H4 (cell line): ENCODE measurements around the gene PPP4R2. TPM values are rescaled to one million over a fixed set of nuclear protein-coding genes. Genes with fewer than 3 reads are reported as not detected.
A peak's percentile ranks its signal among the peaks of the same experiment; 100 is the strongest.

Source experiments
- DNase-seq: peaks from one replicate; pipeline ENCODE4 v3.0.0-alpha.2; 2015; ENCODE audit warnings: low spot score
- total RNA-seq: library from RNA; depleted of rRNA; stranded (reverse); fragments of >200 nt; shearing (Covaris generic); gene quantifications from 2 replicates; pipeline ENCODE4 v1.2.3, GENCODE V29; 2014

The PPP4R2 gene
- total RNA-seq, 1 experiment from 2014 or later: 30.0 TPM

DNA sequence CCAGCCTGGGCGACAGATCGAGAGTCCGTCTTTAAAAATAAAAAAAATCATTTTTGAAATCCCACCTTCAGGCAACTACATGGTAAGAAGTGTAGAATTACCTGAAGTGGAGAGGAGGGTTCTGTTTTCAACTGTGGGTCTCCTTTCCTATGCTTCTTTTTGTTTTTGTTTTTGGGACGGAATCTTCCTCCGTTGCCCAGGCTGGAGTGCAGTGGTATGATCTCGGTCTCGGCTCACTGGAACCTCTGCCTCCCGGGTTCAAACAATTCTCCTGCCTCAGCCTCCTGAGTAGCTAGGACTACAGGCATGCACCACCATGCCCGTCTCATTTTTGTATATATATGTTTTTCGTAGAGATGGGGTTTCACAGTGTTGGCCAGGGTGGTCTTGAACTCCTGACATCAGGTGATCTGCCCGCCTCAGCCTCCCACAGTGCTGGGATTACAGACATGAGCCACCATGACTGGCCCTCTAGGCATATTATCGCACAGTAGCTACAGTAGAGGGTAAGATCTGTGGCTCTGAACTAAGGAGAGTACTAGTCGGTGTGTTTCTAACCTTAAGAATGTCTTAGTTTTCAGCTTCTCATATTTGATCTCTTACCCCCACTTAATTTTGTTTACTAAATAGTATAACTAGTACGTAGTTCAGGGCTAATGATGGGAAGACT is 73.3 kb downstream of the PPP4R2 start:
- DNase-seq: no peak

DNA sequence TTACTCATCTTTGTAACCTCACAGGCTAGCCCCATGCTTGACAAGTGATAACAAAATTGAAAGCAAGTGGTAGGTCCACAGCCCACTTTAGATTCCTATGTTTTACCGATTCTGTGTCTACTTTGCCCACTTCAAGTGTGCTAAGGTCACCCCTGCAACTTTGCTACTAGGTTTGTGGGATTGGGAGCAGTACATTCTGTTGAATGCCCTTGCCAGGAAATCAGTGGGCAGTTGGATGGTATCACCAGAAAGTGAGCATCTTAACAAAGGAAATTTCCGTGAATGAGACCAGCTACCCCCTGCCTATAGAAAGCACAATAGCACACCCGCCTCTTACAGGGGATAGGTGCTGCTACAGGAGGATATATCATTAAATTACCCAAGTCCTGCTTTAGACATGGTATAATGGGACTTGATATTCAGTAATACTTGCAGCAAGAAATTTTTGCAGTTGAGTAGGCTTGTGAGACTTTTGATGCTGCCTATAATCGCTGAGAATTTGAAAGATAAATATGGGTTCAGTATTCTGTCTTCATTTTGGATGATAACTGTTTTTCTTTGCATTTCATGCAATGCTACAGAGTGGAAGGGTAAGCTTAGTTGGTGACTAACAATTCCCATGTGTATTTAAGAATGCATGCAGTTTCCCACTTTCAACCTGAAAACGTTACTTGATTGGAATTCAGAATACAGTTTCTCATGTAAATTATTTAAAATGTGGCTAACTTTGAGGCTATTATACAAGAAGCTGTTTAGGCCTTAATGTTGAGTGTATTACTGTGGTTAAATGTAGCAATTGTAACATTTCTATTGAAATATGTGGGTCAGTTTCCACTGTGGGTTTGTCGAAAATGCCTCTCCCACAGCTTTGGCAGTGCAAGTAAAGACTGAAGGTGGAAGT is 74.3 kb downstream of the PPP4R2 start:
- peak; percentile 50 for DNase-seq

DNA sequence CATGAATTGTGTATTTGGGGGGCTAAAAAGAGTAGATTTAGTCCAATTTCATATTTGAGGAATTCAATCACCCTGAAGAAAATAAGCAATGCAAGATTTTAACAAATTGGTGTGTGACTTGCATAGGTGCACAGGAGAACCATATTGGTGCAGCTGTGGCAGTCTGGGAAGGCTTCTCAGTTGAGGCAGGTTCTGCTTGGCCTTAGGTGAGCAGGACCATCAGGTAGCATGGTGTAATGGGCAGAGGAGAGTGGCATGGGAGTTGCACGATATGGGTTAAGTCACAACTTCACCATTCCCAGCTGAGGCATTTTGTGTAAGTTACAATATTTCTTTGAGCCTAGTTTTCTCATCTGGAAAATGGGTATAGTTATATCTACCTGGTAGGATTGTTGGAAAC is 75.3 kb downstream of the PPP4R2 start:
- DNase-seq: no peak

DNA sequence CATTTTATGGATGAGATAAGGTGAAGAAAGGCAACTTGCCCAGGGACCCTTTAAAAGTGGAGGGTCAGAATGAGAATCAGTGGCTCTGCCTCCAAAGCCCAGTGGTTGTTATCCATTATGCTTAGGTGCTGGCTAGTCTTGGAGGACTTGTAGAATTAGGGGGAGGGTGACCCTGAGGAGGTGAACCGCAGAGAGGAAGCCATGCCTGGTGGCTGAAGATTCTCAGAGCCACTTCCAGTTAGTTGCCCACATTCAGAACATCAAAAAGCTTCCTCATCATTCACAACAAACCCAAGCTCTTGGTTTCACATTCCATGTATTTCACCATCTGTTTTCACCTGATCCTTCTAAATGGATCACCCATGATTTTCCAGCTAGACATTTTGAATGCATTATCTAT is 76.0 kb downstream of the PPP4R2 start:
- no peak for DNase-seq

DNA sequence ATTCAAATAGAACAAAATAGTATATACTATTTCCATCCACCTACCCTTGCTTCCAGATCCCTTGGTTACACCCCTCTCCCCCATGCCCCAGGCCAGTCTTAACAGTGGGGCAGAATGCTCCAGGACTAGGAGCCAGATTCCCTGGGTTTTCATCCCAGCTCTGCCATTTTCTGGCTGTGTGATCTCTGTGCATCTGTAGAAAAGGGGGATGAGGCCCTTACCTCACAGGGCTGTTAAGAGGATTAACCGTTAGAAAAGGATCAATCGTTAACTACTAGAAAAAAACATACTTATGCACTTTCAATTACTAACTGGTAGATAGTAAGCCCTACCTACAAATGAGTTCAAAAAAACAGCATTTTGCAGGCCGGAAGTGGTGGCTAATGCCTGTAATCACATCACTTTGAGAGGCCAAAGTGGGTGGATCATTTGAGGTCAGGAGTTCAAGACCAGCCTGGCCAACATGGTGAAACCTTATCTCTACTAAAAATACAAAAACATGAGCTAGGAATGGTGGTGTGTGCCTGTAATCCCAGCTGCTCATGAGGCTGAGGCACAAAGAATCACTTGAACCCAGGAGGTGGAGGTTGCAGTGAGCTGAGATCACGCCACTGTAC is 76.6 kb downstream of the PPP4R2 start:
- DNase-seq: no peak

DNA sequence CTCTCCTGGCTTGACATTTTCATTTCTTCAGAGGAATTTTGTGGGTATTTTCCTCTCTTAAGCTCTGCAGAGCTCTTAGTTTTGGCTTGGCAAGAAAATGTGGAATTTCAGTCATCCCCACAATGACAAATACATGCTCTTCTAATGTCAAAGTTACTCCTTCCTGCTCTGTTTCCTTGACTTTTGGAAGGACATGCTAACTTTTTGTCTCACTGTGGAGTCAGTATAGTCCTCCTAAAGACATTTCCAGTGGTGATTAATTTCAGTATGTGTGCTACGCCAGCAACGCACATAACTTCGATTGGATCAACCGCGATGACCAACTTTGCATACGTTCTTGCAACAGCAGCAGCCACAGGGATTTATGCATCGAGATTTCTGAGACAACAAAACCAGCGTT is 78.2 kb downstream of the PPP4R2 start:
- no peak for DNase-seq

DNA sequence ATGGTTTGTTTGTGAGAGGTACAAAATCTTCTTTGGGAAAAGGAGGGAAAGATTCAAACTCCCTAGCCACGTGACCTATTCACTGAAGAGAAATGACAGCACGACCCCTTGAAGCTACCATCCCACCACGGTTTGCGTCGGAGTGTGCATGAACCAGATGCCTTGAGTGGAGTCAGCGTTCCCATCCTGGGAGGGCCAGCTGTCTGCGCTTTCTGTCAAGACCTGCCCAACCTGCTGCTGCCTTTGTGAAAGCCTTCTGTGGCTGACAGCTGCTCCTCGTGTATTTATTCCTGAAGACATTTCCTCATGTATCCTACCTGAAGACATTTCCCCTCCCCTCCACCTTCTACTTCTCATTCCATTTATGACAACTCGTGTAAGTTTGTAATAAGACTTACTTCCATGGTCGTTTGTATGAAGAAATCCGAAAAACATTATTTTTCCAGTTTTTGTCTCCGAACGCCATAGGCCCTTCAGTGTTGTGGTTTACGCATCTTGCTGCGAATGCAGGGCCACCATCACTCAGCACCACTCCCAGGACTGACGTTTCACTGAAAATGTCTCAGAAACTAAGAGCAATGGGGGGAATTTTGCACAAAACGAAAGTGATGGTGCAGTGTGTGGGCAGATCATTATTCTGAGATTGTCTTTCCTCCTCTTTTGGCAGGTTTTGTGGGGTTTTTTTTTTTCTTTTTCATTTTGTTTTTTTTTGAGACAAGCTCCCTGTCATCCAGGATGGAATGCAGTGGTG is 83.8 kb downstream of the PPP4R2 start:
- DNase-seq: no peak

DNA sequence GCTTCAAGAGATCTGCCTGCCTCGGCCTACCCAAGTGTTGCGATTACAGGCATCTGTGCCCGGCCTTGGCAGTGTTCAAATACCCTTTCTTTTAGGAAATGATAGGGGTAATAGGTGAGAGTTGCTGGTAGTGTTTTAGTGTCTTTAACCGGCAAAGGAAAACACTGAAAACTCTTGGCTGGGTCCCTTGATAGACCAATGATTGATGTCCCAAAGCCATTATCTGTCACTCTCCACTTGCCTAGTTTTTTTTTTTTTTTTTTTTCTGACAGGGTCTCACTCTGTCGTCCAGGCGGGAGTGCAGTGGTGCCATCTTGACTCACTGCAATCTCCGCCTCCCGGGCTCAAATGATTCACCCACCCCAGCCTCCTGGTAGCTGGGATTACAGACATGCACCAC is 84.5 kb downstream of the PPP4R2 start:
- DNase-seq: no peak

DNA sequence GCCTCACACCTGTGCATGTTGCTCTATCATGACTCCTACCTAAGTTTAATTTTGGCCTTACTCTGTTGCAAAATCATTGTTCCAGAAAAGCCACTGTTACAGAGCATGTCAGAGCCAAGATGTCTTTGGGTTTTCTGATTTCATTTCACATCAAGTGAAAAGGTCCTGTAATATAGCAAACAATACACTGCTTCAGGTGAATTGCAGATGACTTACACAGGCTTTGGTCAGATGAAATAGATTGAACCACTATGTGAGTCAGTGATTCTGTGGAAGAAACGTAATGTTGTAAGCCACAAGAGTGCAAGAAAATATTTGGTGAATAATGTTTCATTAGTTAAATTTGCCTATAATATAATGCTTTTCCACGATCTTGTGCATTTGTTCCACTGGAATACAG is 87.6 kb downstream of the PPP4R2 start:
- no peak for DNase-seq

DNA sequence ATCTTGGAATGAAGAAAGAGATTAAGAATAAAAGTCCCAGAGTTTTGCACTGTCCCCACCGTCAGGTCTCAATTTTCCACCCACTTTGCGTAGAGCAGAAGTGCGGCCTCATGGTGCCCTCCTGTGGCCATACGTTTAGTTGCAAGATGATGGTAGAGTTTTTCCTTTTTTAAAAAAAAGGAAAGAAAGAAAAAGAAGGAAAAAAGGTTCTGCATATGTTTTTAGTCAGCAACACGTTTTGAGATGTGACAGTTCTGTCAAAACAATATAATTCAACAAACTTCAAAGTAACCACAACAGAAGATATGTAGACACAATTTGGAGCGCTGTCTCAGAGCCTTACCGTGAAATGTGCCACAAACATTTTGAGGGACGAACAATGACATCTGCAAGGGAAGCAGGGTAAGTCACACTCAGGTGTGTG is 89.5 kb downstream of the PPP4R2 start:
- DNase-seq: peak; percentile 13

DNA sequence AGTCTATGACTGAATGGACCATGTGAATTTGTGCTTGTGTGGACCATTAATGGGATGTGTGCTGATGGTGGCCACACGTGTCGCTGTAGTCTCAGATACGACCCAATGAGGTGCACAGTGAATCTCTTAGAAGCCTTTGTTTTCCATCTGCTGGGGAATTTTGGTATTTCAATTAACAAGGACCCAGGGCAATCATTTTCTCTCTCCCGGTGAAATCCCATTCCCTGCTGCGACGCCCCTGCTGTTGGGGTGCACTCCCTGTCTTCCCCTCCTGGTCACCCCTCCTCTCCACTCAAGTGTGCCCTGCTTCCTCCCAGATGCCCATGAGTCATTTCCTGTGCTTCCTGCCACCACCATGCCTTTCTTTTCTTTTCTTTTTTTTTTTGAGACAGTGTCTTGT is 97.5 kb downstream of the PPP4R2 start:
- peak; percentile 60 for DNase-seq

DNA sequence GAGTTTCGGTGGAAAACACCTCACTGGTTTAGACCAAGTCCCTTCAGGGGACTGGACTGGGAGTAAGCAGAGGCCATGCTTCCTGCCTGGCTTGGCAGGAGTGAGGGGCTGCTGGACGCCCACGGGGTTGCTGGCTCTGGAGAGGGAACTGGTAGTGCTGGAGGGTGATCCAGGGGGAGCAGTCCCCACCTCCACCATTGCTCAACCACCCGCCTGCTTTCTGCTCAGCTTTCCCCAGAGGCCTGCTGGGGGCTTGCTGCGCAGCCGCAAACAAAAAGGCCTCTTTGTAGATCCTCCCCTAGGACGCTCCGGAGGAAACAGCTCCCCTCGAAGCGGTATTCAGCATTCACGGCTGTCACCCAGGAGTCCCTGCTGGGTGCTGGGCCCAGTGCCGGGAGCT is 98.3 kb downstream of the PPP4R2 start:
- DNase-seq: no peak

DNA sequence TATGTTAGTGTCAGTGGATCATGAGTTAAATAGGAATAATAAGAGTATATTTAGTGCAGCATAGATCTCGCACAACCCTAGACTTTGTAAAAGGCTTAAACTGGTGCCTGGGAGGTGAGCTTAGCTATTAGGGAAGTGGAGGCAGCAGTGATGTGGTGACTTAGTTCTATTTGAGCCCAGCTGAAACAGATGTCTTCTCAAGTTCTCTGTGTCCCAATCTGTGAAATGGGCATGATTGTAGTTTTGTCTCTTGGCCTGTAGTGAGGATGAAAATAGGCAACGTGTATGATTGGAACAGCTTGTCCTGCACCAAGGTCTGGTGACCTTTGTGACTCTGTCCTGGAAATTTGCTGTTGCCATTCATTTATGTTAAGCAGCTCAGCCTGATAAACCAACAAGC is 99.6 kb downstream of the PPP4R2 start:
- no peak for DNase-seq

DNA sequence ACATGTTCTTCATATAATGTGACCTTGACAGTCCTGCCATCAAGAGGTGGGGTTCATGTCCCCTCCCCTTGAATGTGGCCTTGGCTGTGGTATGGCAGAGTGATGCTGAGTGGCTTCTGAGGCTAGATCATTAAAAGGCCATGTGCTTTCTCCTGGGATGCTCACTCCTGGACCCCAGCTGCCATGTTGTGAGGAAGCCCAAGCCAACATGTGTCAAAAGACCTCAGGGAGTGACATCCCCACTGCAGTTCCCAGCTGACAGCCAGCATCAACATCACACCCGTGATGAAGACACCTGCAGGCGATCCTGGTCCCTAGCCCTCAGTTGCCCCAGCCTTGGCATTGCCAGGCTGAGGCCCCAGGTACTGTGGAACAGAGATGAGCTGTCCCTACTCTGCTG is 101.4 kb downstream of the PPP4R2 start:
- DNase-seq: no peak

DNA sequence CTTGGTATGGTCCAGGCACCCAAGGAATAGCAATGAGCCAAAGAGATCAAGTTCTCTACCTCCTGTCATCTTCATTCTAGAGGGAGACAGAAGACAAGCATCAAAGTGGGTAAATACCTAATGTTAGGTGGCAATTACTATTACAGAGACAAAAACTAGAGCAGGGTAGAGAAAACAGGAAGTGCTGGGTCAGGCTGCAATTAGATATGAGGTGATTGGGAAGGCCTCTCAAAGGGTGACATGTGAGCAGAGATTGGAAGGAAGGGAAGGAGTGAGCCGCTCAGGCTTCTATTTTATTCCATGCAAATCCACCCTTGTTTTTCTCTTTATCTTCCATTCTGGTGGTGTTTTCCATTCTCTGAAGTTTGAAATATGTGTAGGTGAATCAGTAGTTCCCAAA is 102.3 kb downstream of the PPP4R2 start:
- DNase-seq: no peak

DNA sequence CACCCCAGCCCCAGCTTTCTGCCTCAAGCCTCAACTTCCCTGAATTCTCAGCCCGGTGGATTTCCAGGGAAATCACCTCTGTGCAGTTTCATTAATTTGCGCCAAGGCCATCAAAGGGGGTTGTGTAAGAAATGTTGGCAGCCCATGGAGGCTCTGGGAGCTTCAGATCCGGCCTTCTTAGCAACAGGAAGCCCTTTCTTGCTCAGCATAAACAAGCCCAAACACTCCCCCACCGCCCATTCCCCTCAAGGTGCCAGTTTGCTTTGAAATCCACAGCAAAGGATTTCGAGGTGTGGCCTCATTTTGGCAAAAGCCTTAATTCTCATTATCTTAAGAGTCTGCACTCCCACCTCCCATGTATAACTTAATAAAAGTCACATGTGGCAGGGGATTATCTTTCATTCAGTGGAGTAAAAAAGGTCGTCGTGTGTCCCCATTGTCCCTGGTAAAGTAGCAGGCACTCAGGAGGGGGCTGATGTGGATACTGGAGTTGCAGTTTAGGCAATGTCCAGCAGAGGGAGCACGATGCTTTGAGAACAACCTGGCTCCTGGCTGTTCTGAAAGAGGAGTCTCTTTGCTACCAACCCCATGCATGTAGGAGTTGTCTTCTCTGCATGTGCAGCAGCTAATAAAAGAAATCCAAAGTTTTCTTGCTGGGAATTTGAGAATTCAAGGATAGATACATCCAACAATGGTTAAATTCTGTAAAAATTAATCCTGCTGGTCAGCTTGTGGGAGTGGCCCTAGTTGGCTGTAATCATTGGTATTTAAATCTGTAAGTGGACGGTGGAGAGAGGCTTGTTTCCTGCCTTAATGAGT is 104.3 kb downstream of the PPP4R2 start:
- DNase-seq: peak; percentile 56

DNA sequence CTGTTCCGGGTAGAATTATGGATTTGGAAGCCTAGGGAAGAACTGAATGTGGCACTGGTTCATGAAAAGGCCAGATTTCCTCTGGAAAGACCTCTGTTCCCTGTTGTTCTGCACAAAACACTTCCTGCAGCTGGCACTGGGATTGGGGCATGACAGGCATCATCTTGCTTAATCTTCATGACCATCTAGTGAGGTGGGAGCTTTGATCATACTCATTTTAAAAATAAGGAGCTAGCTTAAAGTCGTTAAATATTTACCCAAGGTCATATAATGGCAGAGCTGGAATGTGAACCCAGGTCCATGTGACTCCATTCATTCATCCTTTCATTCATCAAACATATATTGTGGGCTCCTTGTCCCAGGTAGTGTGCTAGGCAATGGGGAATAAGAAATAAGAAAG is 105.3 kb downstream of the PPP4R2 start:
- DNase-seq: no peak

DNA sequence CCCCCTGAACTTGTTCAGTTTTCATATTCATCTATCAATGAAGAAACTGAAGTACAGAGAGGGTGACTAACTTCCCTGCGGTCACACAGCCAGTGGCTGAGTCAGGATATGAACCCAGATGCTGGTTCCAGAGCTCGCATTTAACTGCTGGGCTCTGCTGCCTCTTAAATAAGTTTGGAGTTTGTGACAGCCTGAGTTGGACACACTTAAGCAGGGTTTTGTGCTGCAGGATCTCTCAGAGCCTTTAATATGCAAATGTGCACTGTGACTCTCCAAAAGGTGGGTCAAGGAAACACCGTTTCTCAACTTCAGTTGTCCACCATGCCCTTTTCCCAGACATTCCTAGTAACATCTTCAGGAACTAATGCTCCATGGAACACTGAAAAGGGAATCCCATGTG is 110.6 kb downstream of the PPP4R2 start:
- DNase-seq: no peak

DNA sequence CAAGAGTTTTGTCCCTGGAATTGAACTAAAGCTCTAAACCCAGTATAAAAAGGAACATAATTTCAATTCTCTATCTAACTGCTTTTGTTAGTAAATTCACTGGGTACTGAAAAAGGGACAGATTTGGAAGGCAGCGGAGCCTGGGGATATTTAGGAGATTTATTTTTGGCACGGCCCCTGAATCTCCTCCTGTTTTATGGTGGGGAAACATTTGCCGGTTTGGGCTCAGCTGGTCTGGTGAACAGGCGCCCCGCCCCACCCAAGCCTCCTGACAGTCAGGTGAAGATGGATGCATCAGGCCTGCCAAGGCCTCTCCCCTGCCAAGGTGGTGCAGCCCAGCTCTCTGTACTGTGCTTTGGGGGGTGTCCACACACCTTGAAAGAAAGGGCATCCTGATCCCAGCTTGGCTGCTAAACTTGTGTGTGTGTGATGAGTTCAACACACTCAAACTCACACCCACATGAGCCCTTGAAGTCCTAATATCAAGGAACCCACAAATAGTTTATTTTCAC is 111.1 kb downstream of the PPP4R2 start:
- DNase-seq: no peak

DNA sequence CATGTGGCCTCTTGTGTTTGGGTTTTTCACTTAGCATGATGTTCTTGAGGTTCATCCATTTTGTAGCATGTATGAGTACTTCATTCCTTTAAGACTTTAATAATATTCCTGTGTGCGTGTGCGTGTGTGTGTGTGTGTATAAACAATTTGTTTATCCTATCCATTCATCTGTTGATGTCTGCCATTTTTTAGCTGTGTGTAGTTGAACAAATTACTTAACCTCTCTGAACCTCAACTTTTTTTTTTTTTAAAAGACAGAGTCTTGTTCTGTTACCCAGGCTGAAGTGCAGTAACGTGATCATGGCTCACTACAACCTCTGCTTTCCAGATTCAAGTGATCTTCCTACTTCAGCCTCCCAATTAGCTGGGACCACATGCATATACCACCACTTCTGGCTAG is 112.1 kb downstream of the PPP4R2 start:
- no peak for DNase-seq

DNA sequence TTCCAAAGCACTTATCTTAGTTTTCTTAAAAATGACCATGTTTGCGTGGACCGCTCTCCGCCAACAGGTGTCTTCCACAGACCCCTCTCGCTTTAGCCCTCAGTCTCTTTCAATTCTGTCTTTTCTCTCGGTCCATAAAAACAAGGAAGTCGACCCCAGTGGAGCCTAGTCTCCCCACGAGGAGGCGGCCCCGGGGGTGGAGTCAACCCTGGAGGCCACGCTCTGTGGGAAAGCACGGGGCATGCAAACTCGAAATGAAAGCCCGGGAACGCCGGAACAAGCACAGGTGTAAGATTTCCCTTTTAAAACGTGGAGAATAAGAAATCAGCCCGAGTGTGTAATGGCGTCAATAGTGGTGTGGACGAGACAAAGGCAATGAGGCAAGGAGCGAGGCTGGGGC is 113.9 kb downstream of the PPP4R2 start:
- no peak for DNase-seq
